ENCODE measurements around the gene RARB. TPM values are rescaled to one million over a fixed set of nuclear protein-coding genes. Genes with fewer than 3 reads are reported as not detected.

RARB gene
- total and polyA plus RNA-seq, 9 donors, result 3.5 to 13.4 (median 7.9) TPM

DNA sequence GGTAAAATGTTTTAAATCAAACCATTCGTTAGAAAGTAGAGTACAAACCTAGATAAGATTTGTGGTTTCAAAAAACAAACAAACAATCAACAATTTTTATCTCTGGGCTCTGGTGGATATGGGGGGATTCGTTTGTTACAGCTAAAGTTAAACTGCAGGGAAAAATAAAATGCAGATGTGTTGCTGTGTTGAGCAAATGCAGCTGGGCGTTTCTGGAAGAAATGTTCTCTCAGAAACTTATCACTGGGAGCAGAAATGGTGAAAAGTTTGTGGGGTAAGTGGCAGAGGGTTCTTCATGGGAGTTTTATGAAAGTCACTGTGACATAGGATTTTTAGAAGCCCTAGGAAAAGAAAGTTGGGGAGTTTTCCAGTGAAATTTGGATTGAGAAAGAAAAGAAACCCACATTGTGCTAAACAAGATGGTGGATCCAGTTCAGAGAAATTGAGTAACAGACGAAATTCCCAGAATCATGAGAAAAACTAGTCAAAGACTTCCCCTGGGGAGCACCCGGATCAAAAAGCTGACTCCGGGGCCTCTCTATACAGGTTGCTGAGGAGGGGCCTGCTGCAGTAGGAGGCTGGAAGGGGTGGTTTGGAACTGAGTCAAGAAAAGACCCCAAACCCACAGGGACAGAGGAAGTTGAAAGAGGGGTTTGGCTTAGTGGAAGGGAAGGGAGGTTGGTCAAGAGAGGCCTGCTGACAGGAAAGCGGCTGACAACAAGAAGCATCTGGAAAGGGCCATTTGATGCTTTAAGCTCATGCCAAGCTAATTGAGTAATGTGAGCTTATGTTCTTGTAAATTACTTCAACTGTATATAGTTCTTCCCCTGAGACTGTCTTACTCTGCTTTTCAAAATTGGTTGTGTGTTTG is 108.7 kb downstream of the RARB start:
- TF ChIP-seq POLR2A (IDR thresholded peaks at IDR 0.05) (no peak), EP300 (IDR thresholded peaks at IDR 0.05) (no peak)
- TF ChIP-seq, protein P1, sequence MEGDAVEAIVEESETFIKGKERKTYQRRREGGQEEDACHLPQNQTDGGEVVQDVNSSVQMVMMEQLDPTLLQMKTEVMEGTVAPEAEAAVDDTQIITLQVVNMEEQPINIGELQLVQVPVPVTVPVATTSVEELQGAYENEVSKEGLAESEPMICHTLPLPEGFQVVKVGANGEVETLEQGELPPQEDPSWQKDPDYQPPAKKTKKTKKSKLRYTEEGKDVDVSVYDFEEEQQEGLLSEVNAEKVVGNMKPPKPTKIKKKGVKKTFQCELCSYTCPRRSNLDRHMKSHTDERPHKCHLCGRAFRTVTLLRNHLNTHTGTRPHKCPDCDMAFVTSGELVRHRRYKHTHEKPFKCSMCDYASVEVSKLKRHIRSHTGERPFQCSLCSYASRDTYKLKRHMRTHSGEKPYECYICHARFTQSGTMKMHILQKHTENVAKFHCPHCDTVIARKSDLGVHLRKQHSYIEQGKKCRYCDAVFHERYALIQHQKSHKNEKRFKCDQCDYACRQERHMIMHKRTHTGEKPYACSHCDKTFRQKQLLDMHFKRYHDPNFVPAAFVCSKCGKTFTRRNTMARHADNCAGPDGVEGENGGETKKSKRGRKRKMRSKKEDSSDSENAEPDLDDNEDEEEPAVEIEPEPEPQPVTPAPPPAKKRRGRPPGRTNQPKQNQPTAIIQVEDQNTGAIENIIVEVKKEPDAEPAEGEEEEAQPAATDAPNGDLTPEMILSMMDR (IDR thresholded peaks at IDR 0.05), result no peak
- Histone ChIP-seq H3K9me3 (no peaks in the 10 kb centered on the region), H3K4me3 (no peak overlapping the region), H3K4me1 (ENCODE audit: insufficient read depth) (no peaks in the 10 kb centered on the region), H3K36me3 (no peaks in the 10 kb centered on the region), H3K27ac (no peak overlapping the region), H3K27me3 (no peaks in the 10 kb centered on the region)
- intact Hi-C loops (cut with DNase I), result no loop called here
- no peak for DNase-seq
- 62 to 66% (median 62%) methylated on average over 7 of the region's 7 CpGs for WGBS, 3 donors

DNA sequence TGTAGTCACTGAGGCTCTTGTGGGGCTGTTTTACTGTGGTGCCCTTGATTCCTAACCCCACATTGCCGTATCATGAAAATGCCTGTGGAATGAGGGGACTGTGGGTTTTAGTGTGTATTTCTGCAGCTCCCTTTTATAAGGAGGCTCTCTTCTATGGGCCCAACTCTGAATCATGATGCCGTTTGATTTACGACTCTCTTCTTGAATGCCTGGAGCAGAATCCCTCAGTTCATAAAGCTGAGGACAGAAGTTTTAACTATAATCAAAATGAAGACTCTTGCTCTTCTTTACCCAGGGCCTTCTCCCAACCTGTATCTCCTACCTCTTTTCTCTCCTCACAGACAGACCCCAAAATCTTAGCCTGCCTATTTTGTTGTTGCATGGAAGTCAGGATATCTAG is 109.5 kb downstream of the RARB start:
- Histone ChIP-seq H3K27me3 (no peaks in the 10 kb centered on the region), H3K4me3 (no peak overlapping the region), H3K9me3 (no peaks in the 10 kb centered on the region), H3K36me3 (no peaks in the 10 kb centered on the region), H3K4me1 (ENCODE audit: insufficient read depth) (no peaks in the 10 kb centered on the region), H3K27ac (no peak overlapping the region)
- intact Hi-C loops (cut with DNase I), result no loop called here
- TF ChIP-seq, protein P1 (IDR thresholded peaks at IDR 0.05), result no peak
- no peak for TF ChIP-seq POLR2A (IDR thresholded peaks at IDR 0.05)
- TF ChIP-seq EP300 (IDR thresholded peaks at IDR 0.05), result no peak
- 88 to 94% (median 92%) methylated on average over 3 of the region's 3 CpGs for WGBS, 3 donors
- no peak for DNase-seq

DNA sequence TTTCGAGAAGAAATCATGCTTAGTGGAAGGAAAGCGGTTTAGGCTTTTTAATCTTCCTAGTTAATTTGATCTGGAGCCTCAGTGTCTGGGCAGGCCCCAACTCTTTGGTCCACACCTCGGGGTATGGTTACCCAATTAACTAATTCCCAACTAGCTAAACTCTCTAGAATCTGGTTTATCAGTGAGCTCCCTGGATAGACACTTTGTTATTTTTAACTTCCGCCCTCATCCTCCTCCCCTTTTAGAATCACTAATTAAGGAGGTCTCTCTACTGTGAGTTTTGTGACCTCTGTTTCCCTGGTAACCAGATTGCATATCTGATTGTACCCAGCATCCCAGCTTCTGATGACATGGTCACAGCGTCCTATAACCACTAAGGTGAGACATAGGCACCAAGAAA is 112.2 kb downstream of the RARB start:
- Histone ChIP-seq H3K27me3 (no peaks in the 10 kb centered on the region), H3K4me1 (ENCODE audit: insufficient read depth) (no peaks in the 10 kb centered on the region), H3K4me3 (no peak overlapping the region), H3K36me3 (no peaks in the 10 kb centered on the region), H3K27ac (no peak overlapping the region), H3K9me3 (no peaks in the 10 kb centered on the region)
- intact Hi-C loops (cut with DNase I), result no loop called here
- TF ChIP-seq, protein P1 (IDR thresholded peaks at IDR 0.05), result no peak
- TF ChIP-seq POLR2A (IDR thresholded peaks at IDR 0.05), result no peak
- no peak for DNase-seq
- 82 to 83% (median 83%) methylated on average over 5 of the region's 5 CpGs for WGBS, 3 donors

DNA sequence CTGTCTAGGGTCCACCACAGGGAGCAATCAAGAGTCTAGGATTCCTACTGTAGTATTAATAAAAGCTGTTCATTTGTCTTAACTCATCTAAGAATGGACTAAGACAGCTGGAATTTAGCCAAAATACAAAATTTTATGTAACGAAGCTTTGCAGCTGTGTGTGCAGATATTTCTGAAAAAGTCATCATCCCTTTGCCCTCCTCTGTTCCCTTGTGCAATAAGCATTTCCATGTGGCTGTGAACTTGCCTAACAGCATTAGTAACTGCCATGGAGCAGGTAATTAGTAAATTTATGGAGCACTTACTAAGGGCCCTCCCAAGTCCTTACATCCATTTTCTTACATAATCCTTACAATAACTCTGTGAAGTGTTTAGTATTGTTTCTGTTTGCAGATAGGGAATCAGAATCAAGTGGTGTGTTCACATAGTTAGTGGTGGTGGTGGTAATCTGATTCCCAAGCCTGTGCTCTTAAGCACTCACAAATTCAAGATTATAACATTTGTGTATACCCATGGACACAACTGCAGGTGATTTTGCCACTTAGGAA is 114.5 kb downstream of the RARB start:
- no peak for TF ChIP-seq EP300 (IDR thresholded peaks at IDR 0.05)
- intact Hi-C loops (cut with DNase I), result no loop called here
- no peaks in the 10 kb centered on the region for H3K27me3 ChIP-seq
- H3K36me3 ChIP-seq, result no peaks in the 10 kb centered on the region
- H3K27ac ChIP-seq, result no peak overlapping the region
- no peak overlapping the region for H3K4me3 ChIP-seq
- DNase-seq, result no peak
- WGBS, 3 donors, result 18 to 27% (median 25%) methylated on average over 1 of the region's 1 CpG
- no peaks in the 10 kb centered on the region for H3K4me1 ChIP-seq (ENCODE audit: insufficient read depth)
- no peaks in the 10 kb centered on the region for H3K9me3 ChIP-seq

DNA sequence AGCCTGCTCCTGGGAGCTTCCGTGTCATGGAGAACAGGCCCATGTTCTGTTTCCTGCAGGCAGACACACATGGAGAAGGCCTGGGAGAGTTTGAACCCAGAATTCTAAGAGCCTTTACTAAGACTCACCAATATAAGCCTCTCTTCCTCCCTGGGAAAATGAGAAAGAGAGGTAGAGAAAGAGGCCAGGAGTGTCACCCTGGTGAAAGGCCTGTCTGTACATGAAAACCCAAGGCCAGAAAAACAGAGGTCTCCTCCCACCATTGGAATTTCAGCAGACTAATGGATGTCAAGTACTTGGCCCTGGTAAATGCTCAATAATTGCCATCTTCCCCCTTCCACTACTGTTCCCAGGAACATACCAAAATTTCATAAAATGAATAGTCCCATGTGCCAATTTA is 119.0 kb downstream of the RARB start:
- Histone ChIP-seq H3K36me3 (no peaks in the 10 kb centered on the region), H3K27me3 (no peaks in the 10 kb centered on the region), H3K4me3 (no peak overlapping the region), H3K9me3 (no peaks in the 10 kb centered on the region), H3K27ac (no peak overlapping the region), H3K4me1 (ENCODE audit: insufficient read depth) (no peaks in the 10 kb centered on the region)
- DNase-seq, result no peak
- 98 to 100% (median 100%) methylated on average over 1 of the region's 1 CpG for WGBS, 3 donors
- intact Hi-C loops (cut with DNase I), result no loop called here
- TF ChIP-seq, protein P1 (IDR thresholded peaks at IDR 0.05), result no peak
- TF ChIP-seq EP300 (IDR thresholded peaks at IDR 0.05) (no peak), POLR2A (IDR thresholded peaks at IDR 0.05) (no peak)
